K562 (cell line): ENCODE data around the gene YPEL1. TPM values are rescaled to one million over a fixed set of nuclear protein-coding genes. Genes with fewer than 3 reads are reported as not detected.

Source experiments
- CBX3 ChIP-seq, 2 experiments: IDR thresholded peaks; 1 replicate in 1 of 2; 2 replicates in 1 of 2; pipeline ENCODE4 v1.6.1; 2012; ENCODE audit warnings: inconsistent platforms in 2 of 2, low read length in 2 of 2, borderline replicate concordance in 1 of 2, control low read depth in 1 of 2
- CHD1 ChIP-seq: fragments of 200-600 bp; sonication (generic); IDR thresholded peaks from one replicate; pipeline ENCODE4 v1.6.1; 2012; ENCODE audit warnings: mild to moderate bottlenecking, moderate library complexity, low read length, inconsistent platforms
- EP300 ChIP-seq: IDR thresholded peaks from 2 replicates; pipeline ENCODE4 v1.6.1; 2012; ENCODE audit warnings: low read length, improper control_type of control experiment
- GMEB1 ChIP-seq: fragments of 250-450 bp; sonication (Bioruptor Pico); IDR thresholded peaks from 2 replicates; pipeline ENCODE4 v1.4.0; 2020; ENCODE audit warnings: mild to moderate bottlenecking
- ILF3 ChIP-seq: fragments of 450-650 bp; IDR thresholded peaks from 2 replicates; pipeline ENCODE4 v1.6.1; 2018; ENCODE audit warnings: antibody characterized with exemption, mild to moderate bottlenecking, moderate library complexity, borderline replicate concordance
- KDM5B ChIP-seq: fragments of 200-600 bp; sonication (generic); IDR thresholded peaks from 2 replicates; pipeline ENCODE4 v1.6.1; 2012; ENCODE audit warnings: low read depth, mild to moderate bottlenecking, moderate library complexity, low read length, control low read depth, inconsistent platforms; ENCODE audit not compliant: insufficient replicate concordance
- NFRKB ChIP-seq: fragments of 450-650 bp; IDR thresholded peaks from 2 replicates; pipeline ENCODE4 v1.6.1; 2016; ENCODE audit warnings: low read depth
- NR3C1 ChIP-seq: sonication (generic); formaldehyde crosslinking; IDR thresholded peaks from 2 replicates; pipeline ENCODE4 v1.8.1; 2022; ENCODE audit warnings: missing genetic modification reagents
- PHTF2 ChIP-seq: fragments of 250-450 bp; sonication (Bioruptor Pico); IDR thresholded peaks from 2 replicates; pipeline ENCODE4 v1.5.0; 2021; ENCODE audit warnings: mild to moderate bottlenecking
- RBM17 ChIP-seq: fragments of 200-400 bp; formaldehyde crosslinking; IDR thresholded peaks from 2 replicates; pipeline ENCODE4 v1.6.1; 2017; ENCODE audit warnings: low read depth, mild to moderate bottlenecking, low read length, borderline replicate concordance
- SIN3A ChIP-seq, 2 experiments: fragments of 150-350 bp in 1 of 2; IDR thresholded peaks; 2 replicates each; pipeline ENCODE4 v1.6.1; 2011 to 2016; ENCODE audit warnings: borderline replicate concordance in 2 of 2, low read depth in 2 of 2, low read length in 2 of 2, mild to moderate bottlenecking in 2 of 2, moderate library complexity in 2 of 2; ENCODE audit not compliant: control insufficient read depth in 1 of 2
- SNIP1 ChIP-seq: fragments of 450-650 bp; IDR thresholded peaks from 2 replicates; pipeline ENCODE4 v1.7.1; 2017; ENCODE audit warnings: low read depth, mild to moderate bottlenecking
- SP2 ChIP-seq: IDR thresholded peaks from 2 replicates; pipeline ENCODE4 v1.6.1; 2011; ENCODE audit warnings: mild to moderate bottlenecking, low read depth, low read length, moderate library complexity; ENCODE audit not compliant: poor library complexity, severe bottlenecking; ENCODE audit errors: extremely low read depth
- ZNF384 ChIP-seq: IDR thresholded peaks from 2 replicates; pipeline ENCODE4 v1.6.1; 2012; ENCODE audit warnings: low read depth, low read length, improper control_type of control experiment
- polyA plus RNA-seq, 8 experiments: library from polyadenylated mRNA; depleted of rRNA in 4 of 8; stranded (reverse) in 5 of 8; unstranded in 3 of 8; fragments of >200 nt; fragmentation: Nextera tagmentation in 2 of 8; fragmentation: Illumina TruSeq in 1 of 8; extraction: Ambion mirVana in 2 of 8; extraction: Trizol in 1 of 8; gene quantifications; 2 replicates each; pipeline versions ENCODE4 v1.2.1 to v1.2.3, GENCODE V29; 2011 to 2014; ENCODE audit warnings: inconsistent platforms in 1 of 8, missing spikeins in 1 of 8
- total RNA-seq, 7 experiments: library from RNA; depleted of rRNA in 6 of 7; stranded (reverse); fragments of >200 nt in 6 of 7; fragmentation: Illumina TruSeq in 2 of 7; extraction: Trizol in 2 of 7; gene quantifications; 2 replicates each; pipeline versions ENCODE4 v1.2.1 to v1.2.3, GENCODE V29; 2011 to 2021; ENCODE audit warnings: low replicate concordance in 1 of 7
- TF ChIP-seq, protein P1 (sequence below), 3 experiments: IDR thresholded peaks in 2 of 3; conservative IDR thresholded peaks in 1 of 3; 2 replicates each; pipeline ENCODE4 v1.5.1; 2011 to 2012; ENCODE audit warnings: low read length in 3 of 3, mild to moderate bottlenecking in 3 of 3, control low read depth in 2 of 3, improper control_type of control experiment in 1 of 3, inconsistent platforms in 1 of 3, low read depth in 1 of 3, mixed read lengths in 1 of 3, moderate library complexity in 1 of 3; ENCODE audit not compliant: insufficient read depth in 2 of 3
- TF ChIP-seq, protein P2 (sequence below): fragments of 250-450 bp; sonication (Bioruptor Pico); IDR thresholded peaks from 2 replicates; pipeline ENCODE4 v1.5.0; 2021
- TF ChIP-seq, protein P3 (sequence below): fragments of 250-450 bp; sonication (Bioruptor Pico); IDR thresholded peaks from 2 replicates; pipeline ENCODE4 v1.4.0; 2020; ENCODE audit warnings: borderline replicate concordance
- TF ChIP-seq, protein P4 (sequence below): sonication (generic); formaldehyde crosslinking; IDR thresholded peaks from 2 replicates; pipeline ENCODE4 v1.8.0; 2022; ENCODE audit warnings: mild to moderate bottlenecking, missing genetic modification reagents

YPEL1 gene
- total and polyA plus RNA-seq, 9 of the 15 experiments (the other 6 are each of a cell fraction or from before 2014, with no cell fraction given), result 0.07 to 2.2 (median 0.46) TPM

GRCh38 chr22:21702700-21703683 lies 32.6 kb downstream of the YPEL1 start (continued):
- TF ChIP-seq, protein P1, sequence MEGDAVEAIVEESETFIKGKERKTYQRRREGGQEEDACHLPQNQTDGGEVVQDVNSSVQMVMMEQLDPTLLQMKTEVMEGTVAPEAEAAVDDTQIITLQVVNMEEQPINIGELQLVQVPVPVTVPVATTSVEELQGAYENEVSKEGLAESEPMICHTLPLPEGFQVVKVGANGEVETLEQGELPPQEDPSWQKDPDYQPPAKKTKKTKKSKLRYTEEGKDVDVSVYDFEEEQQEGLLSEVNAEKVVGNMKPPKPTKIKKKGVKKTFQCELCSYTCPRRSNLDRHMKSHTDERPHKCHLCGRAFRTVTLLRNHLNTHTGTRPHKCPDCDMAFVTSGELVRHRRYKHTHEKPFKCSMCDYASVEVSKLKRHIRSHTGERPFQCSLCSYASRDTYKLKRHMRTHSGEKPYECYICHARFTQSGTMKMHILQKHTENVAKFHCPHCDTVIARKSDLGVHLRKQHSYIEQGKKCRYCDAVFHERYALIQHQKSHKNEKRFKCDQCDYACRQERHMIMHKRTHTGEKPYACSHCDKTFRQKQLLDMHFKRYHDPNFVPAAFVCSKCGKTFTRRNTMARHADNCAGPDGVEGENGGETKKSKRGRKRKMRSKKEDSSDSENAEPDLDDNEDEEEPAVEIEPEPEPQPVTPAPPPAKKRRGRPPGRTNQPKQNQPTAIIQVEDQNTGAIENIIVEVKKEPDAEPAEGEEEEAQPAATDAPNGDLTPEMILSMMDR (IDR thresholded peaks at IDR 0.05 in 2 of 3, conservative IDR thresholded peaks at IDR 0.05 in 1 of 3; ENCODE audit: insufficient read depth in 2 of 3, low read depth in 1 of 3, low read length in 3 of 3), result peak in 1 of 3 experiments; percentile 35; a peak in 1 of 6 replicates
- TF ChIP-seq CHD1 (peak; percentile 83), RBM17 (no peak), SIN3A (IDR thresholded peaks at IDR 0.05; ENCODE audit: borderline replicate concordance in 2 of 2, control insufficient read depth in 1 of 2, low read depth in 2 of 2, low read length in 2 of 2) (0 out of 4 replicates have a peak, but pooled peaks of 1 of the 2 experiments have one; percentile 34), CBX3 (IDR thresholded peaks at IDR 0.05; ENCODE audit: borderline replicate concordance in 1 of 2, low read length in 2 of 2) (no peak), GMEB1 (CRISPR knock-in tag) (no peak), SP2 (peak; percentile 8), NR3C1 (CRISPR knock-in tag) (no peak), NFRKB (no peak), PHTF2 (0 out of 2 replicates have a peak, but pooled peaks have one; percentile 9), KDM5B (peak; percentile 65), EP300 (no peak), ILF3 (no peak), SNIP1 (no peak), ZNF384 (no peak)
- TF ChIP-seq, protein P2, sequence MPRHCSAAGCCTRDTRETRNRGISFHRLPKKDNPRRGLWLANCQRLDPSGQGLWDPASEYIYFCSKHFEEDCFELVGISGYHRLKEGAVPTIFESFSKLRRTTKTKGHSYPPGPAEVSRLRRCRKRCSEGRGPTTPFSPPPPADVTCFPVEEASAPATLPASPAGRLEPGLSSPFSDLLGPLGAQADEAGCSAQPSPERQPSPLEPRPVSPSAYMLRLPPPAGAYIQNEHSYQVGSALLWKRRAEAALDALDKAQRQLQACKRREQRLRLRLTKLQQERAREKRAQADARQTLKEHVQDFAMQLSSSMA (CRISPR knock-in tag), result no peak
- TF ChIP-seq, protein P3, sequence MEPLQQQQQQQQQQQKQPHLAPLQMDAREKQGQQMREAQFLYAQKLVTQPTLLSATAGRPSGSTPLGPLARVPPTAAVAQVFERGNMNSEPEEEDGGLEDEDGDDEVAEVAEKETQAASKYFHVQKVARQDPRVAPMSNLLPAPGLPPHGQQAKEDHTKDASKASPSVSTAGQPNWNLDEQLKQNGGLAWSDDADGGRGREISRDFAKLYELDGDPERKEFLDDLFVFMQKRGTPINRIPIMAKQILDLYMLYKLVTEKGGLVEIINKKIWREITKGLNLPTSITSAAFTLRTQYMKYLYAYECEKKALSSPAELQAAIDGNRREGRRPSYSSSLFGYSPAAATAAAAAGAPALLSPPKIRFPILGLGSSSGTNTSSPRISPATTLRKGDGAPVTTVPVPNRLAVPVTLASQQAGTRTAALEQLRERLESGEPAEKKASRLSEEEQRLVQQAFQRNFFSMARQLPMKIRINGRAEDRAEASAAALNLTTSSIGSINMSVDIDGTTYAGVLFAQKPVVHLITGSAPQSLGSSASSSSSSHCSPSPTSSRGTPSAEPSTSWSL (CRISPR knock-in tag), result no peak
- TF ChIP-seq, protein P4, sequence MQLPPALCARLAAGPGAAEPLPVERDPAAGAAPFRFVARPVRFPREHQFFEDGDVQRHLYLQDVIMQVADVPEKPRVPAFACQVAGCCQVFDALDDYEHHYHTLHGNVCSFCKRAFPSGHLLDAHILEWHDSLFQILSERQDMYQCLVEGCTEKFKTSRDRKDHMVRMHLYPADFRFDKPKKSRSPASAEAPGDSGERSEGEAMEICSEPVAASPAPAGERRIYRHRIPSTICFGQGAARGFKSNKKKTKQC (CRISPR knock-in tag), result no peak
